SK-N-SH treated with all-trans-retinoic acid at 6 μM for 48 hours (cell line): ENCODE measurements around the gene SDCCAG8.

Source experiments
- ARNTL ChIP-seq: fragments of 450-650 bp; formaldehyde crosslinking; IDR thresholded peaks from 2 replicates; pipeline ENCODE4 v1.5.0; 2020; ENCODE audit warnings: low read depth, mild to moderate bottlenecking, moderate library complexity, borderline replicate concordance
- CSDC2 ChIP-seq: fragments of 250-450 bp; sonication (Bioruptor Pico); IDR thresholded peaks from 2 replicates; pipeline ENCODE4 v1.5.0; 2020; ENCODE audit warnings: mild to moderate bottlenecking, moderate library complexity
- ESRRG ChIP-seq: fragments of 250-450 bp; sonication (Bioruptor Pico); IDR thresholded peaks from 2 replicates; pipeline ENCODE4 v1.6.1; 2021; ENCODE audit warnings: mild to moderate bottlenecking
- PPARA ChIP-seq: fragments of 250-450 bp; sonication (Bioruptor Pico); IDR thresholded peaks from 2 replicates; pipeline ENCODE4 v1.5.0; 2020; ENCODE audit warnings: mild to moderate bottlenecking, borderline replicate concordance
- TCF4 ChIP-seq: fragments of 250-450 bp; sonication (Bioruptor Pico); IDR thresholded peaks from 2 replicates; pipeline ENCODE4 v1.8.0; 2021; ENCODE audit warnings: mild to moderate bottlenecking, moderate library complexity, borderline replicate concordance
- ZFP30 ChIP-seq: fragments of 450-650 bp; formaldehyde crosslinking; IDR thresholded peaks from 2 replicates; pipeline ENCODE4 v1.5.0; 2022; ENCODE audit warnings: mild to moderate bottlenecking, moderate library complexity
- TF ChIP-seq, protein P1 (sequence below): fragments of 250-450 bp; sonication (Bioruptor Pico); IDR thresholded peaks from 2 replicates; pipeline ENCODE4 v1.5.1; 2020; ENCODE audit warnings: low read depth, mild to moderate bottlenecking, moderate library complexity
- TF ChIP-seq, protein P2 (sequence below): fragments of 250-450 bp; sonication (Bioruptor Pico); IDR thresholded peaks from 2 replicates; pipeline ENCODE4 v1.5.0; 2020; ENCODE audit warnings: mild to moderate bottlenecking, moderate library complexity

DNA sequence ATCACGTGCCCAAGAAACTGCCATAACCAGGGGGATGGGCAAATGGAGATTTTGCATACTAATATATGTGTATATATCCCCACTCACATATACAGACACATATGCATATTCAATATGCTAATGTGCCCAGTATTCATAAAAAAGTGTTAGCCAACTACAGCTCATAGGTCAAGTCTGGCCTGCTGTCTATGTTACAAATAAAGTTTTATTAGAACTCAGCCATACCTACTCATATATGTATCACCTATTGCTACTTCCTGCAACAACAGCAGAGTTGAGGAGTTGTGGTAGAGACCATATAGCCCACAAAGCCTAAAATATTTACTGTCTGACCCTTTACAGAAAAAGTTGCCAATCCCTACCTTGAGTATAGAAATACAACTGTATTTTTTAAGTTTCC, 93.3 kb downstream of the SDCCAG8 start:
- TF ChIP-seq, protein P1, sequence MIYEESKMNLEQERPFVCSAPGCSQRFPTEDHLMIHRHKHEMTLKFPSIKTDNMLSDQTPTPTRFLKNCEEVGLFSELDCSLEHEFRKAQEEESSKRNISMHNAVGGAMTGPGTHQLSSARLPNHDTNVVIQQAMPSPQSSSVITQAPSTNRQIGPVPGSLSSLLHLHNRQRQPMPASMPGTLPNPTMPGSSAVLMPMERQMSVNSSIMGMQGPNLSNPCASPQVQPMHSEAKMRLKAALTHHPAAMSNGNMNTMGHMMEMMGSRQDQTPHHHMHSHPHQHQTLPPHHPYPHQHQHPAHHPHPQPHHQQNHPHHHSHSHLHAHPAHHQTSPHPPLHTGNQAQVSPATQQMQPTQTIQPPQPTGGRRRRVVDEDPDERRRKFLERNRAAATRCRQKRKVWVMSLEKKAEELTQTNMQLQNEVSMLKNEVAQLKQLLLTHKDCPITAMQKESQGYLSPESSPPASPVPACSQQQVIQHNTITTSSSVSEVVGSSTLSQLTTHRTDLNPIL (CRISPR knock-in tag): no peak
- TF ChIP-seq ESRRG: no peak
- TF ChIP-seq PPARA: no peak
- TF ChIP-seq ZFP30: no peak
- no peak for TF ChIP-seq TCF4 (CRISPR knock-in tag)
- no peak for TF ChIP-seq ARNTL (CRISPR knock-in tag)
- TF ChIP-seq, protein P2, sequence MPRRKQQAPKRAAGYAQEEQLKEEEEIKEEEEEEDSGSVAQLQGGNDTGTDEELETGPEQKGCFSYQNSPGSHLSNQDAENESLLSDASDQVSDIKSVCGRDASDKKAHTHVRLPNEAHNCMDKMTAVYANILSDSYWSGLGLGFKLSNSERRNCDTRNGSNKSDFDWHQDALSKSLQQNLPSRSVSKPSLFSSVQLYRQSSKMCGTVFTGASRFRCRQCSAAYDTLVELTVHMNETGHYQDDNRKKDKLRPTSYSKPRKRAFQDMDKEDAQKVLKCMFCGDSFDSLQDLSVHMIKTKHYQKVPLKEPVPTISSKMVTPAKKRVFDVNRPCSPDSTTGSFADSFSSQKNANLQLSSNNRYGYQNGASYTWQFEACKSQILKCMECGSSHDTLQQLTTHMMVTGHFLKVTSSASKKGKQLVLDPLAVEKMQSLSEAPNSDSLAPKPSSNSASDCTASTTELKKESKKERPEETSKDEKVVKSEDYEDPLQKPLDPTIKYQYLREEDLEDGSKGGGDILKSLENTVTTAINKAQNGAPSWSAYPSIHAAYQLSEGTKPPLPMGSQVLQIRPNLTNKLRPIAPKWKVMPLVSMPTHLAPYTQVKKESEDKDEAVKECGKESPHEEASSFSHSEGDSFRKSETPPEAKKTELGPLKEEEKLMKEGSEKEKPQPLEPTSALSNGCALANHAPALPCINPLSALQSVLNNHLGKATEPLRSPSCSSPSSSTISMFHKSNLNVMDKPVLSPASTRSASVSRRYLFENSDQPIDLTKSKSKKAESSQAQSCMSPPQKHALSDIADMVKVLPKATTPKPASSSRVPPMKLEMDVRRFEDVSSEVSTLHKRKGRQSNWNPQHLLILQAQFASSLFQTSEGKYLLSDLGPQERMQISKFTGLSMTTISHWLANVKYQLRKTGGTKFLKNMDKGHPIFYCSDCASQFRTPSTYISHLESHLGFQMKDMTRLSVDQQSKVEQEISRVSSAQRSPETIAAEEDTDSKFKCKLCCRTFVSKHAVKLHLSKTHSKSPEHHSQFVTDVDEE (CRISPR knock-in tag): no peak
- no peak for TF ChIP-seq CSDC2 (CRISPR knock-in tag)
